HepG2 (cell line): ENCODE measurements around the gene S1PR3. TPM values are rescaled to one million over a fixed set of nuclear protein-coding genes. Genes with fewer than 3 reads are reported as not detected.

Source experiments
- ATAC-seq: fragments of 200-7000 bp; cut with Tn5 transposase; 3 replicates; pipeline ENCODE4 v1.9.1; 2020; ENCODE audit warnings: mild to moderate bottlenecking, moderate library complexity
- BruUV-seq: library from RNA; stranded (reverse); fragments of 400-500 nt; replicated peaks from 2 replicates; lab custom pipeline; 2021; lab: Mats Ljungman, UMichigan
- CTCF ChIA-PET: fragments of 300-600 bp; formaldehyde crosslinking; extraction: SDS; loops from one replicate; lab custom pipeline; 2021; ENCODE audit warnings: low total read pairs, inconsistent platforms, low intra/inter-chr PET ratio; lab: Yijun Ruan, JAX
- POLR2A ChIA-PET: fragments of 350-600 bp; sonication (Branson Sonifier 250); formaldehyde crosslinking; loops from one replicate; lab custom pipeline; 2020; ENCODE audit warnings: antibody characterized with exemption, inconsistent platforms; lab: Yijun Ruan, JAX
- DNase-seq: peaks from one replicate; pipeline ENCODE4 v3.0.0-alpha.2; 2015; ENCODE audit warnings: low spot score
- FAIRE-seq: peaks from 3 replicates; lab custom pipeline; 2011; peaks lifted over from hg19 to GRCh38; lab: Jason Lieb, UNC
- H2AFZ ChIP-seq: one replicate; pipeline ENCODE4 v1.6.1; 2011; ENCODE audit warnings: low read length, inconsistent platforms
- H3K27ac ChIP-seq: fragments of 300-600 bp; 3 replicates; pipeline ENCODE4 v1.8.0; 2011; ENCODE audit warnings: mixed run types, mild to moderate bottlenecking, mixed read lengths, low read length, inconsistent platforms; ENCODE audit not compliant: insufficient read depth; ENCODE audit errors: extremely low read length
- H3K27me3 ChIP-seq, 2 experiments: fragments of 200-600 bp in 1 of 2; 2 replicates in 1 of 2; 3 replicates in 1 of 2; pipeline versions ENCODE4 v1.6.0 to v1.8.0; 2011; ENCODE audit warnings: low read length in 2 of 2, mild to moderate bottlenecking in 2 of 2, moderate library complexity in 2 of 2, inconsistent platforms in 1 of 2; ENCODE audit not compliant: insufficient read depth in 2 of 2, control insufficient read depth in 1 of 2
- H3K36me3 ChIP-seq, 2 experiments: fragments of 200-600 bp in 1 of 2; replicated peaks in 1 of 2; 2 replicates in 1 of 2; 3 replicates in 1 of 2; pipeline versions ENCODE4 v1.5.1 to v1.8.0; 2011; ENCODE audit warnings: low read length in 2 of 2, inconsistent platforms in 1 of 2; ENCODE audit not compliant: insufficient read depth in 2 of 2, control insufficient read depth in 1 of 2
- H3K4me1 ChIP-seq: 2 replicates; pipeline ENCODE4 v1.5.1; 2012; ENCODE audit warnings: low read length, inconsistent platforms; ENCODE audit not compliant: insufficient read depth
- H3K4me2 ChIP-seq: 2 replicates; pipeline ENCODE4 v1.6.0; 2011; ENCODE audit warnings: low read depth, low read length, inconsistent platforms
- H3K4me3 ChIP-seq, 3 experiments: fragments of 200-600 bp in 1 of 3; sonication (generic), shearing (Covaris generic) in 1 of 3; replicated peaks in 1 of 3; 2 replicates each; pipeline ENCODE4 v1.5.1; 2011 to 2016; ENCODE audit warnings: low read length in 3 of 3, inconsistent platforms in 2 of 3, low read depth in 2 of 3, mild to moderate bottlenecking in 2 of 3, control low read depth in 1 of 3, mixed read lengths in 1 of 3; ENCODE audit not compliant: insufficient read depth in 1 of 3
- H3K79me2 ChIP-seq: one replicate; pipeline ENCODE4 v1.6.1; 2011; ENCODE audit warnings: low read length, inconsistent platforms; ENCODE audit not compliant: insufficient read depth
- H3K9ac ChIP-seq: 2 replicates; pipeline ENCODE4 v1.6.0; 2011; ENCODE audit warnings: mild to moderate bottlenecking, low read depth, low read length, inconsistent platforms; ENCODE audit not compliant: insufficient read depth
- H3K9me3 ChIP-seq: 2 replicates; pipeline ENCODE4 v1.5.1; 2012; ENCODE audit warnings: mild to moderate bottlenecking, low read length
- H4K20me1 ChIP-seq: 2 replicates; pipeline ENCODE4 v1.6.0; 2011; ENCODE audit warnings: inconsistent platforms, mild to moderate bottlenecking, low read length, moderate library complexity; ENCODE audit not compliant: insufficient read depth
- EEA1 ChIP-seq: sonication (generic); formaldehyde crosslinking; IDR thresholded peaks from 2 replicates; pipeline ENCODE4 v1.5.1; 2020; ENCODE audit warnings: mild to moderate bottlenecking, missing genetic modification reagents, borderline replicate concordance
- FOSL1 ChIP-seq: sonication (generic); formaldehyde crosslinking; IDR thresholded peaks from 2 replicates; pipeline ENCODE4 v1.9.0; 2021; ENCODE audit warnings: missing genetic modification reagents, borderline replicate concordance
- HDAC2 ChIP-seq: sonication (generic); formaldehyde crosslinking; IDR thresholded peaks from 2 replicates; pipeline ENCODE4 v1.4.0; 2020; ENCODE audit warnings: missing genetic modification reagents
- IKZF1 ChIP-seq: fragments of 450-650 bp; IDR thresholded peaks from 2 replicates; pipeline ENCODE4 v1.7.1; 2016
- PPARG ChIP-seq: conservative IDR thresholded peaks from 2 replicates; pipeline ENCODE4 v1.6.1; 2016; ENCODE audit warnings: missing biosample characterization, missing genetic modification reagents
- RBM39 ChIP-seq: fragments of 200-400 bp; formaldehyde crosslinking; IDR thresholded peaks from one replicate; pipeline ENCODE4 v1.6.1; 2018; ENCODE audit warnings: antibody characterized with exemption, mild to moderate bottlenecking, low read depth, low read length; ENCODE audit not compliant: poor library complexity, severe bottlenecking
- SIN3B ChIP-seq: fragments of 150-350 bp; IDR thresholded peaks from 2 replicates; pipeline ENCODE4 v1.6.1; 2014; ENCODE audit warnings: low read length
- SP140L ChIP-seq: sonication (generic); formaldehyde crosslinking; IDR thresholded peaks from 2 replicates; pipeline ENCODE4 v1.4.0; 2020; ENCODE audit warnings: missing genetic modification reagents, borderline replicate concordance
- ZNF317 ChIP-seq: sonication (generic); formaldehyde crosslinking; IDR thresholded peaks from 2 replicates; pipeline ENCODE4 v1.5.0; 2020; ENCODE audit warnings: mild to moderate bottlenecking, missing genetic modification reagents
- ZNF343 ChIP-seq: sonication (generic); formaldehyde crosslinking; IDR thresholded peaks from 2 replicates; pipeline ENCODE4 v1.4.0; 2020; ENCODE audit warnings: mild to moderate bottlenecking, missing genetic modification reagents
- ZNF605 ChIP-seq: sonication (generic); formaldehyde crosslinking; IDR thresholded peaks from 2 replicates; pipeline ENCODE4 v1.8.0; 2022; ENCODE audit warnings: mild to moderate bottlenecking, missing genetic modification reagents
- ZSCAN22 ChIP-seq: sonication (generic); formaldehyde crosslinking; IDR thresholded peaks from 2 replicates; pipeline ENCODE4 v1.4.0; 2020; ENCODE audit warnings: mild to moderate bottlenecking, missing genetic modification reagents
- in situ Hi-C: cut with HindIII; loops from 2 replicates; pipeline ENCODE4 v1.10.0; 2017; ENCODE audit warnings: low pct_unique_long_range_greater_than_20kb; ENCODE audit not compliant: extremely low pct_ligation_motif_present
- intact Hi-C: fragments of 100-400 bp; cut with micrococcal nuclease; formaldehyde crosslinking; loops from one replicate; pipeline ENCODE4 v1.10.0; 2022; ENCODE audit not compliant: unreplicated experiment
- polyA plus RNA-seq, 8 experiments: library from polyadenylated mRNA; depleted of rRNA in 3 of 8; stranded (reverse) in 7 of 8; unstranded in 1 of 8; fragments of >200 nt; fragmentation: Illumina TruSeq in 4 of 8; extraction: Trizol in 4 of 8; gene quantifications; 2 replicates each; pipeline versions ENCODE4 v1.2.1 to v1.2.3, GENCODE V29; 2011 to 2016; ENCODE audit warnings: low read depth in 4 of 8, missing spikeins in 1 of 8, mixed read lengths in 1 of 8; ENCODE audit not compliant: insufficient read depth in 1 of 8
- total RNA-seq, 5 experiments: library from RNA; depleted of rRNA; stranded (reverse); fragments of >200 nt; fragmentation: Illumina TruSeq; extraction: Trizol; gene quantifications; 2 replicates each; pipeline ENCODE4 v1.2.3, GENCODE V29; 2016; ENCODE audit warnings: low read depth in 1 of 5
- TF ChIP-seq, protein P1 (sequence below): sonication (generic); formaldehyde crosslinking; IDR thresholded peaks from 2 replicates; pipeline ENCODE4 v1.8.0; 2022; ENCODE audit warnings: missing genetic modification reagents, mild to moderate bottlenecking, moderate library complexity, borderline replicate concordance
- TF ChIP-seq, protein P2 (sequence below): sonication (generic); formaldehyde crosslinking; IDR thresholded peaks from 2 replicates; pipeline ENCODE4 v1.8.0; 2022; ENCODE audit warnings: missing genetic modification reagents, mild to moderate bottlenecking, borderline replicate concordance
- TF ChIP-seq, protein P3 (sequence below): sonication (generic); formaldehyde crosslinking; IDR thresholded peaks from 2 replicates; pipeline ENCODE4 v1.4.0; 2020; ENCODE audit warnings: mild to moderate bottlenecking, missing genetic modification reagents
- TF ChIP-seq, protein P4 (sequence below): sonication (generic); formaldehyde crosslinking; IDR thresholded peaks from 2 replicates; pipeline ENCODE4 v1.9.0; 2021; ENCODE audit warnings: missing genetic modification reagents, borderline replicate concordance
- TF ChIP-seq, protein P5 (sequence below): sonication (generic); formaldehyde crosslinking; IDR thresholded peaks from 2 replicates; pipeline ENCODE4 v1.5.1; 2020; ENCODE audit warnings: mild to moderate bottlenecking, missing genetic modification reagents, moderate library complexity

The S1PR3 gene
- total and polyA plus RNA-seq, 2 of the 13 experiments (the other 11 are each of a cell fraction or from before 2014, with no cell fraction given): 0.02 TPM; not detected in 1

DNA sequence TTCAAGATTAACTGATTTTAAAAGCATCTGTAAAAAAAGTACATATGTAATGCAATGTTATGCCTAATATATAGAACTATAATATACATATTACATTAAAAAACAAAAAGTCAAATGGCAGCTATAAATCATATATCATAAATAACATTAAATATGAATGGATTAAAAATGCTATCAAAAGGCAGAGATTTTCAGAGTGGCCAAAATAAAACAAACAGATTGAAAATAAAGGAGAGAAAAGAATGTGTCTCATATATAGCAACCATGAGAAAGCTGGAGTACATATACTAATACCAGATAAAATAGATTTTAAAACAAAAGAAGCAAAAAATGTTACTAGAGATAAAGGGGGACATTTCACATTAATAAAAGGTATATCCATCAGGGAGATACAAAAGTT is 38.5 kb downstream of the S1PR3 start:
- no peak overlapping the region for H3K27ac ChIP-seq
- H2AFZ ChIP-seq: no peak overlapping the region
- no TSS peak for BruUV-seq
- H3K4me2 ChIP-seq: no peak overlapping the region
- POLR2A ChIA-PET: no interaction called here
- in situ Hi-C loops: no loop called here
- no peaks in the 10 kb centered on the region for H3K79me2 ChIP-seq
- H3K9ac ChIP-seq: no peak overlapping the region
- DNase-seq (no peak), FAIRE-seq (no peak), ATAC-seq (no peak)
- no peaks in the 10 kb centered on the region for H3K4me1 ChIP-seq
- no peaks in the 10 kb centered on the region for H3K27me3 ChIP-seq
- no peak overlapping the region for H3K4me3 ChIP-seq
- H3K36me3 ChIP-seq: no peaks in the 10 kb centered on the region
- no peaks in the 10 kb centered on the region for H3K9me3 ChIP-seq
- H4K20me1 ChIP-seq: no peaks in the 10 kb centered on the region
- intact Hi-C loops: no loop called here
- CTCF ChIA-PET: no interaction called here
- no peak for TF ChIP-seq ZNF317 (CRISPR knock-in tag)
- TF ChIP-seq, protein P1, sequence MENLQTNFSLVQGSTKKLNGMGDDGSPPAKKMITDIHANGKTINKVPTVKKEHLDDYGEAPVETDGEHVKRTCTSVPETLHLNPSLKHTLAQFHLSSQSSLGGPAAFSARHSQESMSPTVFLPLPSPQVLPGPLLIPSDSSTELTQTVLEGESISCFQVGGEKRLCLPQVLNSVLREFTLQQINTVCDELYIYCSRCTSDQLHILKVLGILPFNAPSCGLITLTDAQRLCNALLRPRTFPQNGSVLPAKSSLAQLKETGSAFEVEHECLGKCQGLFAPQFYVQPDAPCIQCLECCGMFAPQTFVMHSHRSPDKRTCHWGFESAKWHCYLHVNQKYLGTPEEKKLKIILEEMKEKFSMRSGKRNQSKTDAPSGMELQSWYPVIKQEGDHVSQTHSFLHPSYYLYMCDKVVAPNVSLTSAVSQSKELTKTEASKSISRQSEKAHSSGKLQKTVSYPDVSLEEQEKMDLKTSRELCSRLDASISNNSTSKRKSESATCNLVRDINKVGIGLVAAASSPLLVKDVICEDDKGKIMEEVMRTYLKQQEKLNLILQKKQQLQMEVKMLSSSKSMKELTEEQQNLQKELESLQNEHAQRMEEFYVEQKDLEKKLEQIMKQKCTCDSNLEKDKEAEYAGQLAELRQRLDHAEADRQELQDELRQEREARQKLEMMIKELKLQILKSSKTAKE: no peak
- TF ChIP-seq, protein P2, sequence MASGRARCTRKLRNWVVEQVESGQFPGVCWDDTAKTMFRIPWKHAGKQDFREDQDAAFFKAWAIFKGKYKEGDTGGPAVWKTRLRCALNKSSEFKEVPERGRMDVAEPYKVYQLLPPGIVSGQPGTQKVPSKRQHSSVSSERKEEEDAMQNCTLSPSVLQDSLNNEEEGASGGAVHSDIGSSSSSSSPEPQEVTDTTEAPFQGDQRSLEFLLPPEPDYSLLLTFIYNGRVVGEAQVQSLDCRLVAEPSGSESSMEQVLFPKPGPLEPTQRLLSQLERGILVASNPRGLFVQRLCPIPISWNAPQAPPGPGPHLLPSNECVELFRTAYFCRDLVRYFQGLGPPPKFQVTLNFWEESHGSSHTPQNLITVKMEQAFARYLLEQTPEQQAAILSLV (CRISPR knock-in tag): no peak
- TF ChIP-seq ZSCAN22 (CRISPR knock-in tag): no peak
- no peak for TF ChIP-seq SP140L (CRISPR knock-in tag)
- no peak for TF ChIP-seq IKZF1
- no peak for TF ChIP-seq FOSL1 (CRISPR knock-in tag)
- TF ChIP-seq ZNF343: no peak
- no peak for TF ChIP-seq ZNF605
- TF ChIP-seq HDAC2 (CRISPR knock-in tag): no peak
- TF ChIP-seq, protein P3, sequence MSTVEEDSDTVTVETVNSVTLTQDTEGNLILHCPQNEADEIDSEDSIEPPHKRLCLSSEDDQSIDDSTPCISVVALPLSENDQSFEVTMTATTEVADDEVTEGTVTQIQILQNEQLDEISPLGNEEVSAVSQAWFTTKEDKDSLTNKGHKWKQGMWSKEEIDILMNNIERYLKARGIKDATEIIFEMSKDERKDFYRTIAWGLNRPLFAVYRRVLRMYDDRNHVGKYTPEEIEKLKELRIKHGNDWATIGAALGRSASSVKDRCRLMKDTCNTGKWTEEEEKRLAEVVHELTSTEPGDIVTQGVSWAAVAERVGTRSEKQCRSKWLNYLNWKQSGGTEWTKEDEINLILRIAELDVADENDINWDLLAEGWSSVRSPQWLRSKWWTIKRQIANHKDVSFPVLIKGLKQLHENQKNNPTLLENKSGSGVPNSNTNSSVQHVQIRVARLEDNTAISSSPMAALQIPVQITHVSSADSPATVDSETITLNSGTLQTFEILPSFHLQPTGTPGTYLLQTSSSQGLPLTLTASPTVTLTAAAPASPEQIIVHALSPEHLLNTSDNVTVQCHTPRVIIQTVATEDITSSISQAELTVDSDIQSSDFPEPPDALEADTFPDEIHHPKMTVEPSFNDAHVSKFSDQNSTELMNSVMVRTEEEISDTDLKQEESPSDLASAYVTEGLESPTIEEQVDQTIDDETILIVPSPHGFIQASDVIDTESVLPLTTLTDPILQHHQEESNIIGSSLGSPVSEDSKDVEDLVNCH (CRISPR knock-in tag): no peak
- TF ChIP-seq PPARG: no peak
- TF ChIP-seq, protein P4, sequence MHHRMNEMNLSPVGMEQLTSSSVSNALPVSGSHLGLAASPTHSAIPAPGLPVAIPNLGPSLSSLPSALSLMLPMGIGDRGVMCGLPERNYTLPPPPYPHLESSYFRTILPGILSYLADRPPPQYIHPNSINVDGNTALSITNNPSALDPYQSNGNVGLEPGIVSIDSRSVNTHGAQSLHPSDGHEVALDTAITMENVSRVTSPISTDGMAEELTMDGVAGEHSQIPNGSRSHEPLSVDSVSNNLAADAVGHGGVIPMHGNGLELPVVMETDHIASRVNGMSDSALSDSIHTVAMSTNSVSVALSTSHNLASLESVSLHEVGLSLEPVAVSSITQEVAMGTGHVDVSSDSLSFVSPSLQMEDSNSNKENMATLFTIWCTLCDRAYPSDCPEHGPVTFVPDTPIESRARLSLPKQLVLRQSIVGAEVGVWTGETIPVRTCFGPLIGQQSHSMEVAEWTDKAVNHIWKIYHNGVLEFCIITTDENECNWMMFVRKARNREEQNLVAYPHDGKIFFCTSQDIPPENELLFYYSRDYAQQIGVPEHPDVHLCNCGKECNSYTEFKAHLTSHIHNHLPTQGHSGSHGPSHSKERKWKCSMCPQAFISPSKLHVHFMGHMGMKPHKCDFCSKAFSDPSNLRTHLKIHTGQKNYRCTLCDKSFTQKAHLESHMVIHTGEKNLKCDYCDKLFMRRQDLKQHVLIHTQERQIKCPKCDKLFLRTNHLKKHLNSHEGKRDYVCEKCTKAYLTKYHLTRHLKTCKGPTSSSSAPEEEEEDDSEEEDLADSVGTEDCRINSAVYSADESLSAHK: no peak
- TF ChIP-seq EEA1 (CRISPR knock-in tag): no peak
- TF ChIP-seq, protein P5, sequence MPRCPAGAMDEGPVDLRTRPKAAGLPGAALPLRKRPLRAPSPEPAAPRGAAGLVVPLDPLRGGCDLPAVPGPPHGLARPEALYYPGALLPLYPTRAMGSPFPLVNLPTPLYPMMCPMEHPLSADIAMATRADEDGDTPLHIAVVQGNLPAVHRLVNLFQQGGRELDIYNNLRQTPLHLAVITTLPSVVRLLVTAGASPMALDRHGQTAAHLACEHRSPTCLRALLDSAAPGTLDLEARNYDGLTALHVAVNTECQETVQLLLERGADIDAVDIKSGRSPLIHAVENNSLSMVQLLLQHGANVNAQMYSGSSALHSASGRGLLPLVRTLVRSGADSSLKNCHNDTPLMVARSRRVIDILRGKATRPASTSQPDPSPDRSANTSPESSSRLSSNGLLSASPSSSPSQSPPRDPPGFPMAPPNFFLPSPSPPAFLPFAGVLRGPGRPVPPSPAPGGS: no peak
- TF ChIP-seq RBM39: no peak
- no peak for TF ChIP-seq SIN3B
